HG02943 (cell line): ENCODE measurements around the gene MED9.
"Not testable (repeated sequence)": the region's sequence is repeated elsewhere in the genome, so short reads cannot be mapped to it uniquely, and the experiment has no call there.

Experiments used
- ATAC-seq: cut with Tn5 transposase; IDR thresholded peaks from one replicate; pipeline ENCODE4 v1.9.1; 2021; ENCODE audit warnings: mild to moderate bottlenecking, low read depth, moderate library complexity; ENCODE audit not compliant: unreplicated experiment

MED9 gene

DNA sequence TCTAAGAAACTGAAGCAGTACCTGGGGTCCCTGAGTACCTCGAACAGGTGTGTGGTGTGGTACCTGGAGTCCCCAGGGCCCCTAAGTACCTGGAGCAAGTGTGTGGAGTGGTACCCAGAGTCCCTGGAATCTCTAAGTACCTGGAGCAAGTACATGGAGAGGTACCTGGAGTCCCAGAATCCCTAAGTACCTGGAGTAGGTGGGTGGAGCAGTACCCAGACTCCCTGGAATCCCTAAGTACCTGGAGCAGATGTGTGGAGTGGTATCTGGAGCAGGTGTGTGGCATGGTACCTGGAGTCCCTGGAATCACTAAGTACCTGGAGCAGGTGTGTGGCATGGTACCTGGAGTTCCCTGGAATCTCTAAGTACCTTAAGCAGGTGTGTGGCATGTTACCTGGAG, 22.5 kb upstream of the MED9 start:
- ATAC-seq: no peak

DNA sequence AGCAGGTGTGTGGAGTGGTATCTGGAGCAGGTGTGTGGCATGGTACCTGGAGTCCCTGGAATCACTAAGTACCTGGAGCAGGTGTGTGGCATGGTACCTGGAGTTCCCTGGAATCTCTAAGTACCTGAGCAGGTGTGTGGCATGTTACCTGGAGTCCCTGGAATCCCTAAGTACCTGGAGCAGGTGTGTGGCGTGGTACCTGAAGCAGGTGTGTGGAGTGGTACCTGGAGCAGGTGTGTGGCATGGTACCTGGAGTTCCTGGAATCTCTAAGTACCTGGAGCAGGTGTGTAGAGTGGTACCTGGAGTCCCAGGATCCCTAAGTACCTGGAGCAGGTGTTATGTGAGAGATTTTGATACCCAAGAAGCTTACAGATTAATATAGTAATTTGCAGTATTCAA, 22.1 kb upstream of the MED9 start:
- ATAC-seq: not testable (repeated sequence)

DNA sequence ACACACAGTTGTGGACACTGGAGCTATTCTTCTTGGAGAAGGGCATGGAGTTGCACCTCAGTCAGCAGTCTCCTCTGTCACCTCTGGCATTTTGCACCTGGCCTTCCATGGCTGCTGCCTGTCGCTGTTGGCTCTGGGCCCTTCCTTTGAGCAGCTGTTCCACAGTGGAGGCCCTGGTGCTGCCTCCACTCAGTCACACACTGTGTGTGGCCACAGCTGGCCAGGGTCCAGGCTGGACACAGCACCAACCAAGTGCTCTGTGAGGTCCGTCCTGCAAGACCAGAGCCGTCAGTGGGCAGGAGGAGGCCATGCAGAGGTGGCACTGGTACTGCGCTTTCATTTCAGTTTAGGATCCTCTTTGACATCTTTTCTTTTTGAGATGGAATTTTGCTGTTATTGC, 21.6 kb upstream of the MED9 start:
- no peak for ATAC-seq

DNA sequence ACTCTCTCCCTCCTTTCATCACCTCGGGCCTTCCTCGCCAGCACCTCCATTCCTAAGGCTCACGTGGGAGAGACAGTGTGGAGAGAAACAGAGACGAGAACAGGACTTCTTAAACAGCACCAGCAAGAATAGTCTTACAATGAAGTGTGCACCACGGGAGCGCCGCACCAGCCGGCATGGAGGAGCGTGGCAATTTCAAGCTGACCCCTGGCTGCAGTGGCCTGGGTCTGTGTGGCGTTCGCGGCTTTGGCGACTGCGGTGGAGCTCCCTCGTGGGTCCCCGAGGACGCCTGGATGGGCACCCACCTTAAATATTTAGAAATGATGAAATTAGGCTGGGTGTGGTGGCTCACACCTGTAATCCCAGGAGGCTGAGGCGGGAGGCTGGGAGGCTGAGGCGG, 20.5 kb upstream of the MED9 start:
- ATAC-seq: no peak

DNA sequence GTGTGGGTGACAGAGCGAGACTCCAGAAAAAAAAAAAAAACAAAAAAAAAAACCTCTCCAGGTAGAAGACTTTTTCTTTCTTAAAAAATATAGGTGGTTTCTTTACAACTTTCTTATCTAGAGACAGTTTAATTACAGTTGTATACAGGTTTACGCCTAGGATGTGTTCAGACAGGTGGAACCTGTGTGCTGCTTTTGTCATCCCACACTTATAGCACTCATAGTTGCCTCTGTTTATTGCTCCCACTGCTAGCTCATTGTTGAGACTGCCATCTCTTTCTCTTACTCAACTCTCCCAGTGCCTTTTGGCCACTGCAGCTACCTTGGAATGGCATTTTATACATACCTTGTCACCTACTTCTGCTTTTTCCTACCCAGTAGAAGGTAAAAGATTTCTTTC, 19.1 kb upstream of the MED9 start:
- no peak for ATAC-seq

DNA sequence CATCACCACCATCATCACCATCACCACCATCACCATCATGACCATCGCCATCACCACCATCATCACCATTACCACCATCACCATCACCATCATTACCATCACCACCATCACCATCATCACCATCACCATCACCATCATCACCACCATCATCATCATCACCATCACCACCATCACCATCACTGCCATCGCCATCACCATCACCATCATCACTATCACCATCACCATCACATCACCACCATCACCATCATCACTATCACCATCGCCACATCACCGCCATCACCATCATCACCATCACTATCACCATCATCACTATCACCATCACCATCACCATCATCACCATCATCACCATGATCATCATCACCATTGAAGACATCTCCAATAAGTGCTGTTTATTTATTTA, 16.8 kb upstream of the MED9 start:
- ATAC-seq: no peak

DNA sequence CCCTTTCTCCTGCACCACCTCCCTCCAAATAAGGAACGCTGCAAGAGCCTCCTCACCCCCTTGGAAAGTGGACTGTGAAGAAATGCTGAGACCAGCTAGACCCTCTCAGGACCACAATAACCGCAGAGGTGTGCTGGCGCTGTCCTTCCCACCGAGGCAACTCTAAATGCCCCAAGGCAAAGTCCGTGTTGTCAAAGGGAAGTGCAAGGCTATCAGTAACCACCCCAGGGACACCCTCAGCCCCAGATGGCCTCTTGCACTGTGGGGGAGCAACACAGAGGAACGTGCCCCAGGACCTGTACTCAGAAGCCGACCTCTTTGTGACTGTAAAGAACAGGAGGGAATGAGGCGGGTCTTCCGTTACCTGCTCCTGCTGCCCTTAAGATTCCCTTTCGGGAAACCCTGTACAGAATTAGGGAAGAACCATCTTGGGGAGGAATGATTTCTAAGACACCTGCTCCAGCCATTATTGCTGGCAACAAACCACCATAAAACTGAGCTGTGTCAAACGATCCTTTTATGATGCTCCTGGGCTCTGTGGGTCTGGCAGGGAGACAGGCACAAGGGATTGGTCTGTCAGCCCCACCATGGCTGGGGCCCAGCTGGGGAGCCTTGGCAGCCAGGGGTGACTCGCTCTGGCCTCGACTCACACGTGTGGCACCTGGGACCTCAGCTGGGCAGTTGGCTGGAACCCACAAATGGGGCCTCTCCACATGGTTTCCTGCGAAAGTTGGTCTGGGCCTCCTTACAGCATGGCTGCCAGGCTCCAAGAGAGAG, 14.6 kb upstream of the MED9 start:
- ATAC-seq: no peak

DNA sequence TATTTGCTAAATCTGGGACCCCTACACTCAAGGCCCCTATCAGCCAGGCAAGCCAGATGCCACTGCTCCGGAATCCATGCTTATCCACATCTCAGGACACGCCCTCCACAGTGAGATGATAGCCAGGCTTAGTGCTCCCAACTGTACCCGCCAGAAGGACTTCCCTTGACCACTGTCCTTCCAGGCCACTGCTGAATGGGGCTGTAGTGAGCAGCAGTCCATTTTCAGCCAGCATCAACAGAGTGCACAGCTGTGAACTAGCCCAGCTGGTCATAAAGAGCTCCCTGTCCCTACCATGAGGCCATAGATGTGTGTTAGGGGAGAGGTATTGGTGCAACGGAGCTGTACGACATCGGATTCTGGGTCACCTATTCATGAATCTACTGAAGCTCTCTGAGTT, 13.0 kb upstream of the MED9 start:
- no peak for ATAC-seq

DNA sequence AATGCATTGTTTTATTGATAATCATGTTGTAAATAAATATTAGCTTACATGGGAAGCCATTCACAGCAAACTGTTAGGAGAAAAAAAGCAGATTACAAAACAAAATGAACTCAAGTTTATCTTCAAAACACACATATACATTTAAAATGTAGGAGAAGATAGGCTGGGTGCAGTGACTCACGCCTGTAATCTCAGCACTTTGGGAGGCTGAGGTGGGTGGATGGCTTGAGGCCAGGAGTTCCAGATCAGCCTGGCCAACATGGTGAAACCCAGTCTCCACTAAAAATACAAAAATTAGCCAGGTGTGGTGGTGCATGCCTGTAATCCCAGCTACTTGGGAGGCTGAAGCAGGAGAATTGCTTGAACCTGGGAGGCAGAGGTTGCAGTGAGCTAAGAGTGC, 10.9 kb upstream of the MED9 start:
- ATAC-seq: not testable (repeated sequence)

DNA sequence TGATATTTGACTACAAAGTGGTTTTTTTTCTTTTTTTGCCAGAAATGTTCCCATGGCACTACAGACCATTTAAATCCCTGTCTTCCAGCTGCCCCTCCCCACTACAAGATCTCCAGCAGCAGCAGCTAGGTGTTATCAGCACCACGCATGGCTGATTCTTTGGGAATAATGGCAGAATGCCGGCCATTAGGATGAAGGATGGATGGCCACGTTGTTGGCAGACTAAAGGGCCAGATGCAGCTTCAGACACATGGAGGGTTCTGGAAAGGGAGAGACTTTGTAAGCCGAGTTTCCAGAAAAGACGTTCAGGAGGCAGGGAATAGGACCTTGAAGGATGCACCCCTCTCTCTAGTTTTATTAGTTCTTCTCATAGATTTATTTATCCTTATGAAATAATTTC, 10.3 kb upstream of the MED9 start:
- ATAC-seq: no peak

DNA sequence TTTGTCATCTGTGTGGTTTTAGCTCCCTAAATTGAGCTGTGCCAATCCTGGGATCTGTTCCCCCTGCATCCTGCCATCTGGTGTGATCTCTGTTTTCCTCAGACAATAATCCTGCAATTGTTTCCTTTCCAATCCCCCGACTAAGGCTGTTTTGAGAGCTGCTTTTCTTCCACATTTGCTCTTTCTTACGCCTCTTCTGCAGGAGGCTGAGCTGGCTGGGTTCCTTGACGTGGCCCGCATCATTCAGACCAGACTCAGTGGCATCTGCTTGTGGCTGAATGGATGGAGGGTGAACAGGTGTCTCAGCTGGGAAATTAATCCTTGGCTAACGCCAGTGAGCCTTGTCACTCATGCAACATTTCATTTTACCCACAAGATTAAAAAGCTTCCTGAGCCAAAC, 9.8 kb upstream of the MED9 start:
- no peak for ATAC-seq

DNA sequence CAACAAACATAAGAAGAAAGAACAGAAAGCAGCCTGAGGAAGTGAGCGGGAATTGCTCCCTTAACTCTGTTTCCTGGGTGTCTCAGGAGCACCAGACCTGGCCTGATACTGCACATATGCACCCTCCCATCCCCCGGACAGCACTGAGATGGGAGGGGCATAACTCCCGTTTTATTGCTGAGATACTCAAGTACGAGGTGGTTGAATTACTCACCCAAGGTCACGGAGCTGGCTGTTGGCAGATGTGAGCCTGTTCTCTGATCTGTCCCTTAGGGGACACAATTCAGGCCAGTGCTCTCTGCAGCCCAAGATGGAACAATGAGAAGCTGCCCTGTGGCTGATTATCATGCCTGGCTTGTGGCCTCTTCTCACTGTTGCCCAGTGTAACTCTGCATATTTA, 9.1 kb upstream of the MED9 start:
- ATAC-seq: no peak

DNA sequence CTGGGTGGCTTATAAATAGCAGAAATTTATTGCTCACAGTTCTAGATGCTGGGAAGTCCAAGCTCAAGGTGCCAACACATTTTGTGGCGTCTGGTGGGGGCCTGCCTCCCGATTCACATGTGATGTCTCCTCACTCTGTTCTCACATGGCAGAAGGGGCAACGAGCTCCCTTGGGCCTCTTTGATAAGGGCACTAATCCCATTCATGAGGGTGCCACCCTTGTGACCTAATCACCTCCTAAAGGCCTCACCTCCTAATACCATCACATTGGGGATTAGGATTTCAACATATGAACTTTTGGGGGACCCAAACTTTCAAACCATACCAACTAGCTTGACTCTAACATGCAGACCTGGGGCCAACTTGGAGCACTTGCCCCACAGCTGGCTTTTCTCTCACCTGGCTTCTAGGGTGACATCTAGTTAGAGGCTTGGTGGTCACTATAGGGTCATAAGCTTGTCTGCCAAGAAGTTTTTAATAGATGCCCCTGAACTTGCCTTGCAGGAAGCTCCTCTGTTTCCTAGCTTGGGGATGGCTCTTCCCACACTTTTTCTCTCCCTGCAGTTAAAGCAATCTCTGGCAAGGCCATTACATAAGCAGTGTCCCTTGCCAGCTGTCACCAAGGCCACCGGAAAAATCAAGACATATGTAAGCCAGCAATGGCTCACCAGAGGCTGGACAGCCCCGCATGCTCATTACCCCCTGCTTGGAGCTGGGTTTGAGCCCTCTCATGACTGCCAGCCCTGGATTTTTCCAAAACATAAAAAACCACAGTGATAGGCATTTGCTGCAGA, 8.4 kb upstream of the MED9 start:
- ATAC-seq: no peak

DNA sequence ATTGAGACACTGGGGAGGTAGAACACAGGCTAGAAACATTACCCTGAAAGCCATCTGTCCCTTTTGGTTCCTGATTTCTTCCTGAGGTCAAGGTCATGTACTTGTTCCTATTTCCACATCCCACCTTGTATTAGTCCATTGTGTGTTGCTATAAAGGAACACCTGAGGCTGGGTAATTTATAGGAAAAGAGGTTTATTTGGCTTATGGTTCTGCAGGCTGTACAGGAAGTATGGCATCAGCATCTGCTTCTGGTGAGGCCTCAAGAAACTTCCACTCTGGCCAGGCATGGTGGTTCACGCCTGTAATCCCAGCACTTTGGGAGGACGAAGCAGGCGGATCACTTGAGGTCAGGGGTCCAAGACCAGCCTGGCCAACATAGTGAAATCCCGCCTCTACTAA, 7.4 kb upstream of the MED9 start:
- ATAC-seq: no peak

DNA sequence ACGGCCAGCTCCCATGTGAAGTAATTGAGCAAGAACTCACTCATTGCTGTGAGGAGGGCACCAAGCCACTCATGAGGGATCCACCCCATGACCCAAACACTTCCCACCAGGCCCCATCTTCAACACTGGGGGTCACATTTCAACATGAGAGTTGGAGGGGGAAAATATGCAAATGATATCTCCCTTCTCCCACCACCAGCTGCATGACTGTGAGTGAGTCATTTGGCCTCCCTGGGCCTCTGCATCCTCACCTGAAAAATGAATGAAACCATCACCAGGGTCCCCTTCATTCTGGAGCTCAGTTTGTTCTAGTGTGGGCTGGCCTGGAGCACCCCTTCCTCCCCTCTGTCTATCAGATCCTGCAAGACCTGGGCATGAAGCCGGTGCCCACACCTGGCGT, 6.8 kb upstream of the MED9 start:
- ATAC-seq: no peak

DNA sequence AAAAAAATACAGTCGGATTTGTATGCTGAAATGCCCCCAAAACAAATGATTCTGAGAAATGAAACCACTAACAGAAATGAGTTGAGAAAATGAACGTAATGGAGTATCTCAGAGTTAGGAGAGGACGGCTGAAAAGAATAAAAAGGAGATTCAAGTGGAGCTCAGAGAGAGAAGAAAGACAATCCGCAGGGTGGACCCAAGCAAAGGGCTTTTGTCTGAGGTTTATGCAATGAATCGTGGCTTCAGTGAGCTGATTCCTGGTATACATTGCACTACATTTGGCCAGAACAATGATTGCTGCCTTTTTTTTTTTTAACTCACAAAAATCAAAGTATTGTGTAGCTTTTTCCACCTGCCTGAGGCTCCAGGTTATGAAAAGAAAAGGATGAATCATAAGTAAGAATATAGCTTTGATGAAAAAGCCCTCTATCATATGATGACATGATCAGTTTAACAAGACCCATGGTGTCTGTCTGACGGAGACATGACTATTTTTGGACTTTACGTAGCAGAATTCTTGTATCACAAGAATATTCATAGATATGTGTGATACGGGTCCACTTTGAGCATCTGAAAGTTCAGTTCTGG, 4.4 kb upstream of the MED9 start:
- ATAC-seq: no peak

DNA sequence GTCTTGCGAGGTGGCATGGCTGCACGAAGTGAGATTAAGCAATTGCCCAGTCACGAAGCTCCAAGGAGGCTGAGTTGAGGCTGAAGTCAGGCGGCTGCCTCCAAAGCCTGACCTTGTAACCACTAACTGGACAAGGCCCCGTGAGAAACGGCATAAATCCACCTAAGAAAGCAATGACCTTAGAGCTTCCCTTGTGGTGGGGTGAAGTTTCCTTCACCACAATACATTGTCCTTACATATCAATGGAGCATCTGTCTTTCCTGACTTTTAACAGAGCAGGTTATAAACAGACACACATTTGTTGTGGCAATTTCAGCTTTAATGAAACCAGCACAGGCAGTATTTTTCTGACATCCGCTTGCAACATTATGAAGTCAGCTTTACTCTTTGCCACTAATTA, 2.5 kb upstream of the MED9 start:
- no peak for ATAC-seq

DNA sequence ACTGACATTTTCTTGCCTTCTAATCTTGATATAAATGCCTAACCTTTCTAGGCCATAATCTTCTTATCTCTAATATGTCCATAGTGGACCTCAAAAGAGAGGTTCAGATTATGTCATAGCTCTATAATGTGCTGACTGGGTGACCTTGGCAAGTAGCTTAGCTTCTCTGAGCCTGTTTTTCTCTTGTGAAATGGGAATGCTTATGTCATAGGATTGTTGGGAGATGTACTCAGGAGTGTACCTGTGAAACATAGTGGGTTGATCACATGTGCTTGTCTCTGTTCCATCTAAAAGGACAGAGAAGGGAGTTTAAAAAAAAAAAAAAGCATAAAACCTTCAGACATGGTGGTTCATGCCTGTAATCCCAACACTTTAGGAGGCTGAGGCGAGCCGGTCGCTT, 2.4 kb downstream of the MED9 start:
- no peak for ATAC-seq

DNA sequence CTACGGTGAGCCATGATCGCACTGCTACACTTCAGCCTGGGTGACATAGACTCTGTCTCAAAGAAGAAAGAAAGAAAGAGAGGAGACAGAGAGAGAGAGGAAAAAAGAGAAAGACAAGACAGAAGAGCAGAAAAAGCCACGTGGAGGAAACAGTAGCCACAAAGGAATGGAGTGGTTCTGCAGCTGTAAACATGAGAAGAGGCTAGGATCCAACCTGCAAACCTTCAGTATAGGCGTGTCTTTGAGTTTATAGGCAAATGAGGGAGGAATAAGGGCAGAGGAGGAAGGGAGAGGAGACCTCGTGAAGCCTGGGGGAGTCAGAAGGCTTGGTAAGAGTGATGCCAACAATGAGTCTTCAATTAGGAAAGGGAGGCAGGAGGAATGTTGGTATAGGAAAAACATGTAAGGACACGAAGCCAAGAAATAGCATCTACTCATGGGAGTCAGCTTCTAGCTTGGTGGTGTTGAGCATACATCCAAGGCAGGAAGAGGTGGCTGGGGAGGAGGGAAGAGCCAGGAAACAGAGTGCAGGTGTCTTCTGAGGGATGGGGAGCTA, 3.9 kb downstream of the MED9 start:
- no peak for ATAC-seq

DNA sequence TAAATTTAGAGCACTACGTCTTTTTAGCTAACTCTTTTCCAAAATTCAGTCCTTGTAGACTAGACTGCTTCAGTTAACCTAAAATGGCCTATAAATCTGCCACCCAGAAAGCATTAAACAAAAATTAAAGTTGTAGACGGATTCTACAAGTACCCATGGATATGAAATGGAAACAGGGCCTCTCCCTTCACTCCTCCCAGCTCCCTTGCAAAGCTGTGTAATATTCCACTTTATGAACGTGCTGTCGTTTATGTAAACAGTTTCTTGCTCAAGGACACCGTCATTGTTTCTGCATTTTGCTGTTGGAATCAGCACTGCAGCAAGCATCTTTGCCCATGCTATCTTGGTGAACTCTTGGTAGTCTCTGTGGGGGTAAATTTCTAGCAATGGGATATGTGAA, 5.1 kb downstream of the MED9 start:
- ATAC-seq: no peak

DNA sequence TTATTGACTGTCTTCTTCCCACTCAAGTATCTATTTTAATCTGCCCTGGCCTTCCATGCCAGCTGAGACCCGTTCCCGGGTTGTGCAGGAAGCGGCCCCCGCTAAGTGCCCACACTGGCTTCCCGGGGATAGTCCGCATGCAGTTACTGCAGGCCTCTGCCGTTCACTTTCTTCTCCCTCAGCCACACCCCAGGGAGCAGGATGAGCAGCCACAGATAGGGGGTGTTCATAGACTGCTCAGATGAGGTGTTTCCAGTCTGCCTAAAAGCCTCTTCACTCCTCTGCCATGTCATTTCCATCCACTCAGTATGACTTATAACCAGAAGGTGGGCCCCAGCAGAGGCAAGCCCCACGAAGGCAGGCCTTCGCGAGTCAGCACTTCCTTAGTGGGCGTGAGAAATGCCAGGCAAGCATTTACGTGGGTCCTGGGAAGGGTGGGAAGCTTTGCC, 7.7 kb downstream of the MED9 start:
- no peak for ATAC-seq
